HepG2 (cell line): ENCODE results near the gene EPC1. TPM values are rescaled to one million over a fixed set of nuclear protein-coding genes. Genes with fewer than 3 reads are reported as not detected.
A peak's percentile ranks its signal among the peaks of the same experiment; 100 is the strongest.

Experiments
- ATF7-NPFF ChIP-seq: sonication (generic); formaldehyde crosslinking; IDR thresholded peaks from 2 replicates; pipeline ENCODE4 v1.8.1; 2023; ENCODE audit warnings: mild to moderate bottlenecking, low read depth, missing genetic modification reagents, moderate library complexity
- CTCF ChIP-seq: sonication (generic); formaldehyde crosslinking; IDR thresholded peaks from 2 replicates; pipeline ENCODE4 v1.5.0; 2020; ENCODE audit warnings: mild to moderate bottlenecking, missing genetic modification reagents, moderate library complexity
- DRAP1 ChIP-seq: IDR thresholded peaks from 2 replicates; pipeline ENCODE4 v1.6.1; 2016; ENCODE audit warnings: missing genetic modification reagents, missing compliant biosample characterization
- GATAD1 ChIP-seq: IDR thresholded peaks from 2 replicates; pipeline ENCODE4 v1.6.1; 2016; ENCODE audit warnings: missing genetic modification reagents, missing compliant biosample characterization
- GPN1 ChIP-seq: sonication (generic); formaldehyde crosslinking; IDR thresholded peaks from 2 replicates; pipeline ENCODE4 v1.5.1; 2020; ENCODE audit warnings: missing genetic modification reagents, borderline replicate concordance
- HOXD1 ChIP-seq: sonication (generic); formaldehyde crosslinking; IDR thresholded peaks from 2 replicates; pipeline ENCODE4 v1.5.0; 2020; ENCODE audit warnings: missing genetic modification reagents
- MIXL1 ChIP-seq: IDR thresholded peaks from 2 replicates; pipeline ENCODE4 v1.6.1; 2016
- MLXIP ChIP-seq: sonication (generic); formaldehyde crosslinking; IDR thresholded peaks from 2 replicates; pipeline ENCODE4 v1.9.0; 2021; ENCODE audit warnings: missing genetic modification reagents, borderline replicate concordance
- MTA1 ChIP-seq: sonication (generic); formaldehyde crosslinking; IDR thresholded peaks from 2 replicates; pipeline ENCODE4 v1.4.0; 2020; ENCODE audit warnings: missing genetic modification reagents, mild to moderate bottlenecking, borderline replicate concordance
- MXD4 ChIP-seq: IDR thresholded peaks from 2 replicates; pipeline ENCODE4 v1.6.1; 2016; ENCODE audit warnings: mild to moderate bottlenecking, missing biosample characterization, missing genetic modification reagents
- NFIC ChIP-seq: IDR thresholded peaks from 2 replicates; pipeline ENCODE4 v1.6.1; 2012; ENCODE audit warnings: mild to moderate bottlenecking, low read length, inconsistent platforms
- PITX1 ChIP-seq: sonication (generic); formaldehyde crosslinking; IDR thresholded peaks from 2 replicates; pipeline ENCODE4 v1.5.1; 2020; ENCODE audit warnings: mild to moderate bottlenecking, missing genetic modification reagents
- POLR2G ChIP-seq: fragments of 200-400 bp; formaldehyde crosslinking; IDR thresholded peaks from 2 replicates; pipeline ENCODE4 v1.6.1; 2018; ENCODE audit warnings: mild to moderate bottlenecking, low read depth, low read length, moderate library complexity
- PRMT3 ChIP-seq: sonication (generic); formaldehyde crosslinking; IDR thresholded peaks from 2 replicates; pipeline ENCODE4 v1.8.1; 2022; ENCODE audit warnings: low read depth, mild to moderate bottlenecking, moderate library complexity, missing genetic modification reagents, borderline replicate concordance
- RELA ChIP-seq: sonication (generic); formaldehyde crosslinking; IDR thresholded peaks from 2 replicates; pipeline ENCODE4 v1.4.0; 2020; ENCODE audit warnings: missing genetic modification reagents
- RFX5 ChIP-seq: IDR thresholded peaks from 2 replicates; pipeline ENCODE4 v1.6.1; 2011; ENCODE audit warnings: low read depth, low read length, improper control_type of control experiment
- SMAD1 ChIP-seq: sonication (generic); formaldehyde crosslinking; IDR thresholded peaks from 2 replicates; pipeline ENCODE4 v1.4.0; 2020; ENCODE audit warnings: missing genetic modification reagents, low read depth, mild to moderate bottlenecking, borderline replicate concordance
- TFE3 ChIP-seq: IDR thresholded peaks from 2 replicates; pipeline ENCODE4 v1.6.1; 2016
- ZBTB46 ChIP-seq: sonication (generic); formaldehyde crosslinking; IDR thresholded peaks from 2 replicates; pipeline ENCODE4 v1.4.0; 2020; ENCODE audit warnings: mild to moderate bottlenecking, missing genetic modification reagents, borderline replicate concordance
- ZFP37 ChIP-seq: sonication (generic); formaldehyde crosslinking; IDR thresholded peaks from 2 replicates; pipeline ENCODE4 v1.4.0; 2020; ENCODE audit warnings: missing genetic modification reagents, borderline replicate concordance
- ZNF24 ChIP-seq: fragments of 450-650 bp; IDR thresholded peaks from 2 replicates; pipeline ENCODE4 v1.6.1; 2017; ENCODE audit warnings: antibody characterized with exemption, mild to moderate bottlenecking
- ZNF713 ChIP-seq: sonication (generic); formaldehyde crosslinking; IDR thresholded peaks from 2 replicates; pipeline ENCODE4 v1.4.0; 2020; ENCODE audit warnings: mild to moderate bottlenecking, missing genetic modification reagents
- ZNF737 ChIP-seq: sonication (generic); formaldehyde crosslinking; IDR thresholded peaks from 2 replicates; pipeline ENCODE4 v1.5.0; 2020; ENCODE audit warnings: missing genetic modification reagents, mild to moderate bottlenecking, borderline replicate concordance
- ZSCAN20 ChIP-seq: sonication (generic); formaldehyde crosslinking; IDR thresholded peaks from 2 replicates; pipeline ENCODE4 v1.4.0; 2020; ENCODE audit warnings: missing genetic modification reagents, mild to moderate bottlenecking, borderline replicate concordance
- polyA plus RNA-seq, 8 experiments: library from polyadenylated mRNA; depleted of rRNA in 3 of 8; stranded (reverse) in 7 of 8; unstranded in 1 of 8; fragments of >200 nt; fragmentation: Illumina TruSeq in 4 of 8; extraction: Trizol in 4 of 8; gene quantifications; 2 replicates each; pipeline versions ENCODE4 v1.2.1 to v1.2.3, GENCODE V29; 2011 to 2016; ENCODE audit warnings: low read depth in 4 of 8, missing spikeins in 1 of 8, mixed read lengths in 1 of 8; ENCODE audit not compliant: insufficient read depth in 1 of 8
- total RNA-seq, 5 experiments: library from RNA; depleted of rRNA; stranded (reverse); fragments of >200 nt; fragmentation: Illumina TruSeq; extraction: Trizol; gene quantifications; 2 replicates each; pipeline ENCODE4 v1.2.3, GENCODE V29; 2016; ENCODE audit warnings: low read depth in 1 of 5

EPC1 gene
- total and polyA plus RNA-seq, 2 of the 13 experiments (the other 11 are each of a cell fraction or from before 2014, with no cell fraction given), result 28.7 to 44.2 TPM

- TF ChIP-seq POLR2G (no peak), MXD4 (peak; percentile 89), ZFP37 (no peak), RFX5 (no peak), HOXD1 (CRISPR knock-in tag) (no peak), DRAP1 (CRISPR knock-in tag) (peak; percentile 55; the same call in 1 of the 2 replicates), RELA (CRISPR knock-in tag) (no peak), CTCF (peak; percentile 95), ZBTB46 (CRISPR knock-in tag) (no peak), GATAD1 (CRISPR knock-in tag) (peak; percentile 62), MTA1 (CRISPR knock-in tag) (peak; percentile 73; the same call in 1 of the 2 replicates), ATF7-NPFF (CRISPR knock-in tag) (no peak; the same call in 1 of the 2 replicates), ZNF737 (CRISPR knock-in tag) (no peak), ZNF713 (no peak), GPN1 (CRISPR knock-in tag) (no peak), ZSCAN20 (CRISPR knock-in tag) (no peak), NFIC (no peak), TFE3 (CRISPR knock-in tag) (peak; percentile 91), SMAD1 (CRISPR knock-in tag) (no peak), ZNF24 (peak; percentile 57; the same call in 1 of the 2 replicates), MLXIP (CRISPR knock-in tag) (no peak; the same call in 1 of the 2 replicates), MIXL1 (CRISPR knock-in tag) (peak; percentile 52; the same call in 1 of the 2 replicates), PITX1 (peak; percentile 49), PRMT3 (CRISPR knock-in tag) (no peak)
These were observed 816 bp downstream of the EPC1 start (continued) for GRCh38 chr10:32346134-32346550.
